GM19035 (cell line): ENCODE results near the gene C1orf232.
A peak's percentile ranks its signal among the peaks of the same experiment; 100 is the strongest.

ENCODE experiments used
- ATAC-seq: cut with Tn5 transposase; IDR thresholded peaks from one replicate; pipeline ENCODE4 v1.9.1; 2021; ENCODE audit not compliant: unreplicated experiment

Gene C1orf232

GRCh38 chr1:26158271-26158907 is 10.4 kb downstream of the C1orf232 start:
- no peak for ATAC-seq

- no peak for ATAC-seq
These were observed 12.3 kb downstream of the C1orf232 start for GRCh38 chr1:26156285-26157038.

GRCh38 chr1:26155370-26156284 is 13.1 kb downstream of the C1orf232 start:
- no peak for ATAC-seq

GRCh38 chr1:26154750-26155149 is 14.0 kb downstream of the C1orf232 start:
- ATAC-seq = no peak

- ATAC-seq = no peak
These were observed 14.7 kb downstream of the C1orf232 start for GRCh38 chr1:26153966-26154532.

GRCh38 chr1:26148887-26149286 is 19.9 kb downstream of the C1orf232 start:
- no peak for ATAC-seq

- no peak for ATAC-seq
These were observed 22.8 kb downstream of the C1orf232 start for GRCh38 chr1:26145960-26146294.

GRCh38 chr1:26145041-26145959 is 23.5 kb downstream of the C1orf232 start:
- ATAC-seq = no peak

- ATAC-seq = no peak
These were observed 26.6 kb downstream of the C1orf232 start for GRCh38 chr1:26142159-26142558.

- no peak for ATAC-seq
These were observed 29.7 kb downstream of the C1orf232 start for GRCh38 chr1:26138974-26139558.

GRCh38 chr1:26134466-26134865 is 34.3 kb downstream of the C1orf232 start:
- no peak for ATAC-seq

- ATAC-seq = no peak
These were observed 36.0 kb downstream of the C1orf232 start for GRCh38 chr1:26132834-26133167.

GRCh38 chr1:26132128-26132833 is 36.5 kb downstream of the C1orf232 start:
- no peak for ATAC-seq

- no peak for ATAC-seq
These were observed 38.1 kb downstream of the C1orf232 start for GRCh38 chr1:26130695-26131094.

GRCh38 chr1:26129778-26130177 is 39.0 kb downstream of the C1orf232 start:
- ATAC-seq = no peak

- ATAC-seq = no peak
These were observed 41.3 kb downstream of the C1orf232 start for GRCh38 chr1:26127235-26128163.

GRCh38 chr1:26126321-26127084 is 42.3 kb downstream of the C1orf232 start:
- ATAC-seq = peak; percentile 79

GRCh38 chr1:26125946-26126320 is 42.8 kb downstream of the C1orf232 start:
- ATAC-seq = no peak
